Measurements from ENCODE around the gene P2RY8. TPM values are rescaled to one million over a fixed set of nuclear protein-coding genes. Genes with fewer than 3 reads are reported as not detected.
A peak's percentile ranks its signal among the peaks of the same experiment; 100 is the strongest.

Gene P2RY8
- total RNA-seq, 1 donor from 2014 or later = not detected

DNA sequence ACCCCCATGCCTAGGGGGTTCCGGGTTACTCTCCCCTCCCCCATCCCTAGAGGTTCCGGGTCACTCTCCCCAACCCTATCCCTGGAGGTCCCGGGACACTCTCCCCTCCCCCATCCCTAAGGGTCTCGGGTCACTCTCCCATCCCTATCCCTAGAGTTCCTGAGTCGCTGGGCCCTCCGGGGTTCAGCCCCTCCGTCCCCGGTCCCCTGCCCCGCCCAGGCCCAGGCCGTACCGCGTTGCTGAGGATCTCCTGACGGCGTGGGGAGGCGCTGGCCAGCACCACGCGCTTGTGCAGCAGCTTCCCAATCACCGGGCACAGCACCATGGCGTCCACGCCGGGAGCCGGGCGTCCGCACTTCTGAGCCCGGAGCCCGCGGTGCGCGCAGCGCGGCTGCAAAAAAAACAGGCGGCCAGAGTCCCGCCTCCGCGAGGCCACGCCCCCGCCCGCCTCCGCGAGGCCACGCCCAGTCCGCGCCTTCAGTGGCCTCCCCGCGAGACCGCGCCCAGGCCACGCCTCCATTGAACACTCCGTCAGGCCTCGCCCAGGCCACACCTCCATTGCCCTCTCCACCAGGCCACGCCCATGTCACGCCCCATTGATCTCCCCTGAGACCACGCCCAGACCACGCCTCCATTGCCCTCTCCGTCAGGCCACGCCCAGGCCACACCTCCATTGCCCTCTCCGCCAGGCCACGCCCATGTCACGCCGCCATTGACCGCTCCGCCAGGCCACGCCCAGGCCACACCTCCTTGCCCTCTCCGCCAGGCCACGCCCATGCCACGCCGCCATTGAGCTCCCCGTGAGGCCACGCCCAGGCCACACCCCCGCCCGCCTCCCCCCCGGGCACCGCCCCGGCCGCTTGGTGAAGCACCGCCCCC, 84.2 kb downstream of the P2RY8 start, which contains the start of gene ASMTL:
Gene ASMTL (minus strand): TSS at position 394 of the 879 bp plus-strand sequence. CDS start 69 bp downstream, at position 325.
- Mint-ChIP-seq H3K4me3 (ENCODE audit: unreplicated experiment) (peak within 1 kb of the TSS; percentile 87), H3K27me3 (ENCODE audit: unreplicated experiment) (peaks cover 10% of the 10 kb centered on the region), H3K4me1 (ENCODE audit: unreplicated experiment) (peaks cover 5% of the 10 kb centered on the region), H3K27ac (ENCODE audit: unreplicated experiment) (peak within 1 kb of the TSS; percentile 90), H3K36me3 (ENCODE audit: unreplicated experiment) (peaks cover 12% of the 10 kb centered on the region), H3K9me3 (ENCODE audit: unreplicated experiment) (peaks cover 7% of the 10 kb centered on the region)
- DNase-seq (ENCODE audit: extremely low spot score, unreplicated experiment) = peak; percentile 100
- TF ChIP-seq, protein P1, sequence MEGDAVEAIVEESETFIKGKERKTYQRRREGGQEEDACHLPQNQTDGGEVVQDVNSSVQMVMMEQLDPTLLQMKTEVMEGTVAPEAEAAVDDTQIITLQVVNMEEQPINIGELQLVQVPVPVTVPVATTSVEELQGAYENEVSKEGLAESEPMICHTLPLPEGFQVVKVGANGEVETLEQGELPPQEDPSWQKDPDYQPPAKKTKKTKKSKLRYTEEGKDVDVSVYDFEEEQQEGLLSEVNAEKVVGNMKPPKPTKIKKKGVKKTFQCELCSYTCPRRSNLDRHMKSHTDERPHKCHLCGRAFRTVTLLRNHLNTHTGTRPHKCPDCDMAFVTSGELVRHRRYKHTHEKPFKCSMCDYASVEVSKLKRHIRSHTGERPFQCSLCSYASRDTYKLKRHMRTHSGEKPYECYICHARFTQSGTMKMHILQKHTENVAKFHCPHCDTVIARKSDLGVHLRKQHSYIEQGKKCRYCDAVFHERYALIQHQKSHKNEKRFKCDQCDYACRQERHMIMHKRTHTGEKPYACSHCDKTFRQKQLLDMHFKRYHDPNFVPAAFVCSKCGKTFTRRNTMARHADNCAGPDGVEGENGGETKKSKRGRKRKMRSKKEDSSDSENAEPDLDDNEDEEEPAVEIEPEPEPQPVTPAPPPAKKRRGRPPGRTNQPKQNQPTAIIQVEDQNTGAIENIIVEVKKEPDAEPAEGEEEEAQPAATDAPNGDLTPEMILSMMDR (IDR thresholded peaks at IDR 0.05) = no peak

DNA sequence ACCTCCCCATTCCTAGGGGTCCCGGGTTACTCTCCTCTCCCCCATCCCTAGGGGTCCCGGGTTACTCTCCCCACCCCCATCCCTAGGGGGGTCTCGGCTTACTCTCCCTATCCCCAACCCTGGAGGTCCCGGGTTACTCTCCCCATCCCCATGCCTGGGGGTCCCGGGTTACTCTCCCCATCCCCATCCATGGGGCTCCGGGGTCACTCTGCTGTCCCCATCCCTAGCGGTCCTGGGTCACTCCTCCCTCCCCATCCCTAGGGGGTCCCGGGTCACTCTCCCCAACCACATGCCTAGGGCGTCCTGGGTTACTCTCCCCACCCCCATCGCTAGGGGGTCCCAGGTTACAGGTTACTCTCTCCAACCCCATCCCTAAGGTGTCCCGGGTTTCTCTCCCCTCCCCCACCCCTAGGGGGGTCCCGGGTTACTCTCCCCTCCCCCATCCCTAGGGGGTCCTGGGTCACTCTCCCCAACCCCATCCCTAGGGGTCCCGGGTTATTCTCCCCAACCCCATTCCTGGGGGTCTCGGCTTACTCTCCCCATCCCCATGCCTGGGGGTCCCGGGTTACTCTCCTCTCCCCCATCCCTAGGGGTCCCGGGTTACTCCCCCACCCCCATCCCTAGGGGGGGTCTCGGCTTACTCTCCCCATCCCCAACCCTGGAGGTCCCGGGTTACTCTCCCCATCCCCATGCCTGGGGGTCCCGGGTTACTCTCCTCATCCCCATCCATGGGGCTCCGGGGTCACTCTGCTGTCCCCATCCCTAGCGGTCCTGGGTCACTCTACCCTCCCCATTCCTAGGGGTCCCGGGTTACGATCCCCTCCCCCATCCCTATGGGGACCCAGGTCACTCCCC, 85.1 kb downstream of the P2RY8 start:
- peaks cover 10% of the 10 kb centered on the region for H3K27me3 Mint-ChIP-seq (ENCODE audit: unreplicated experiment)
- peak overlapping the region; percentile 87 for H3K4me3 Mint-ChIP-seq (ENCODE audit: unreplicated experiment)
- TF ChIP-seq, protein P1 (IDR thresholded peaks at IDR 0.05) = no peak
- DNase-seq (ENCODE audit: extremely low spot score, unreplicated experiment) = peak; percentile 81
- peaks cover 5% of the 10 kb centered on the region for H3K4me1 Mint-ChIP-seq (ENCODE audit: unreplicated experiment)
- H3K27ac Mint-ChIP-seq (ENCODE audit: unreplicated experiment) = peak overlapping the region; percentile 90
- H3K36me3 Mint-ChIP-seq (ENCODE audit: unreplicated experiment) = peaks cover 12% of the 10 kb centered on the region
- peaks cover 7% of the 10 kb centered on the region for H3K9me3 Mint-ChIP-seq (ENCODE audit: unreplicated experiment)

DNA sequence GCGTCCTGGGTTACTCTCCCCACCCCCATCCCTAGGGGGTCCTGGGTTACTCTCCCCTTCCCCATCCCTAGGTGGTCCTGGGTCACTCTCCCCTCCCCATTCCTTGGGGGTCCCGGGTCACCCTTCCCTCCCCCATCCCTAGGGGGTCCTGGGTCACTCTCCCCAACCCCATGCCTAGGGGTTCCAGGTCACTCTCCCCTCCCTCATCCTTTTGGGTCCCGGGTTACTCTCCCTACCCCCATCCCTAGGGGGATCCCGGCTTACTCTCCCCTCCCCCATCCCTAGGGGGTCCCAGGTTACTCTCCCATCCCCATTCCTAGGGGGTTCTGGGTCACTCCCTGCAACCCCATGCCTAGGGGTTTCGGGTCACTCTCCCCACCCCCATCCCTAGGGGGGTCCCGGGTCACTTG, 85.7 kb downstream of the P2RY8 start:
- DNase-seq (ENCODE audit: extremely low spot score, unreplicated experiment) = peak; percentile 74
- peaks cover 7% of the 10 kb centered on the region for H3K9me3 Mint-ChIP-seq (ENCODE audit: unreplicated experiment)
- H3K4me3 Mint-ChIP-seq (ENCODE audit: unreplicated experiment) = peak overlapping the region; percentile 87
- H3K36me3 Mint-ChIP-seq (ENCODE audit: unreplicated experiment) = peaks cover 12% of the 10 kb centered on the region
- peaks cover 10% of the 10 kb centered on the region for H3K27me3 Mint-ChIP-seq (ENCODE audit: unreplicated experiment)
- H3K27ac Mint-ChIP-seq (ENCODE audit: unreplicated experiment) = no peak overlapping the region
- TF ChIP-seq, protein P1 (IDR thresholded peaks at IDR 0.05) = no peak
- H3K4me1 Mint-ChIP-seq (ENCODE audit: unreplicated experiment) = peaks cover 5% of the 10 kb centered on the region

DNA sequence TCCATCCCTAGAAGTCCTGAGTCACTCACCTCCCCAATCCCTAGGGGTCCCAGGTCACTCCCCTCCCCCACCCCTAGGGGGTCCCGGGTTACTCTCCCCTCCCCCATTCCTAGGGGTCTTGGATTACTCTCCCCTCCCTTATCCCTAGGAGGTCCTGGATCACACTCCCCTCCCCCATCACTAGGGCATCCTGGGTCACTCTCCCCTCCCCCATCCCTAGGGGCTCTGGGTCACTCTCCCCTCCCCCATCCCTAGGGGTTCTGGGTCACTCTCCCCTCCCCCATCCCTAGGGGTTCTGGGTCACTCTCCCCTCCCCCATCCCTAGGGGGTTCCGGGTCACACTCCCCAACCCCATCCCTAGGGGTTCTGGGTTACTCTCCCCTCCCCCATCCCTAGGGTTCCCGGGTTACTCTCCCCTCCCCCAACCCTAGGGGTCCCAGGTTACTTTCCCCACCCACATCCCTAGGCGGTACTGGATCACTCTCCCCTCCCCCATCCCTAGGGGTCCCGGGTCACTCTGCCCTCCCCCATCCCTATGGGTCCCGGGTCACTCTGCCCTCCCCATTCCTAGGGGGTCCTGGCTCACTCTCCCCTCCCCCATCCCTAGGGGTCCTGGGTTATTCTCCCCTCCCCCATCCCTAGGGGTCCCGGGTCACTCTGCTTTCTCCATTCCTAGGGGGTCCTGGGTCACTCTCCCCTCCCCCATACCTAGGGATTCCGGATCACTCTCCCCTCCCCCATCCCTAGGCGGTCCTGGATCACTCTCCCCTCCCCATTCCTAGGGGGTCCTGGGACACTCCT, 86.4 kb downstream of the P2RY8 start:
- peaks cover 14% of the 10 kb centered on the region for H3K36me3 Mint-ChIP-seq (ENCODE audit: unreplicated experiment)
- peaks cover 7% of the 10 kb centered on the region for H3K9me3 Mint-ChIP-seq (ENCODE audit: unreplicated experiment)
- H3K4me3 Mint-ChIP-seq (ENCODE audit: unreplicated experiment) = no peak overlapping the region
- peaks cover 7% of the 10 kb centered on the region for H3K27me3 Mint-ChIP-seq (ENCODE audit: unreplicated experiment)
- TF ChIP-seq, protein P1 (IDR thresholded peaks at IDR 0.05) = no peak
- peaks cover 5% of the 10 kb centered on the region for H3K4me1 Mint-ChIP-seq (ENCODE audit: unreplicated experiment)
- peak; percentile 75 for DNase-seq (ENCODE audit: extremely low spot score, unreplicated experiment)
- no peak overlapping the region for H3K27ac Mint-ChIP-seq (ENCODE audit: unreplicated experiment)

Data from osteocyte (in vitro differentiated cells).